GM18517 (cell line): ENCODE data around the gene SIM2.

ENCODE experiments used
- ATAC-seq: cut with Tn5 transposase; IDR thresholded peaks from one replicate; pipeline ENCODE4 v1.9.1; 2021; ENCODE audit warnings: mild to moderate bottlenecking, moderate library complexity; ENCODE audit not compliant: unreplicated experiment

SIM2 gene

GRCh38 chr21:36759348-36760083, 60.6 kb downstream of the SIM2 start:
- no peak for ATAC-seq

DNA sequence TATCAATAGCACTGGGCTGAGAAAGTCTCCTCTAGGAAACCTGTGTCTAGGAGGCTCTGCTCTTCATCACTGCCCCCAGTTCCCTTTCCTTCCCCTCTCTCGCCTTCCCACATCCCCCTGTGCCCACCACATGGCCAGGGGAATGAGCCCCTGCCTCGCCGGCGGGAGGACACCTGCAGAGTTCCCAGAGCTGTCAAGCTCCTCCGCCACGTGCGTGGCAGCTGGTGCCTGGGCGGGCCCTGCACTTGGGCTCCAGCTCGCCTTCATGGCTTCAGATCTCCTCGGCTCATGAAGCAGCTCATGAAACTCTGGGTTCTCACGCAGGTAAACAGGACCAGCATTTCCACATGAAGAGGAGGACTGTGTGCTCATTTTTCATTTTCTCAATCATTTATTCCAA, 62.8 kb downstream of the SIM2 start:
- ATAC-seq, result no peak

DNA sequence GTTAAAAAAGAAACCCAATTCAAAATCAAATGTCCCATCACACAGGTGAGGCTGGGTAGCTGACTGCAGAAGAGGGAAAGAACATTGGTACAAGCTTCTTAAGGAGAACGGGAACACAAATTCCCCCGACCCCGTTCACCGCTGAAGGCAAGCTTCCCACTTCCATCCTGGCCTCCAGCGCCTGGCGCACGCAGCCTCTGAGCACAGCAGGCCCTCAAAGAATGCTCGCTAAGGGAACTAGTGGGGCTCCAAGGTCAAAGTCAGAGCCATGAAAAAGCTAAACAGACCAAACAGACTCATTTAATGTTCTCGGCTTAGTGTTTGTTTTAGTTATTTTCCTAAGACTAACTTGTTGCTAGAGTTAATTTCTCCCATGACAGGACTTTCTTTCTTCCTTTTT, 63.7 kb downstream of the SIM2 start:
- ATAC-seq, result no peak

DNA sequence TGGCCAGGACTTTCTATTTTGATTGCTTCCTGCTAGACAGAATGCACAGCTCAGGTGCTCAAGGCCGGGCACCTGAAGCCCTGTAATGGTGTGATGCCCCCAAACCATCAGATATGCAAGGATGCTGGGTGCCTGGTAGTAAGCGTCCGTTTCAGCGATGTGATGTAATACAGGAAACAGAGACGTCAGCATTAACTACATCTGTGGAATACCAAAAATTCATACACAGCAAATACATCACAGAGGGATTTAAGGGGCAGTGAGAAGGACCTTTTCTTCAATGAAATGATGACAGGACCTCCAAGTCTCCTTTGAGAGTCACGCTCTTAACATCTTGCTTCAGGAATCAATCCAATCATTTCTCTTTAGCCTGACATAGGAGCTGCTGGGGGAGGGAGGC, 64.4 kb downstream of the SIM2 start:
- ATAC-seq, result no peak

DNA sequence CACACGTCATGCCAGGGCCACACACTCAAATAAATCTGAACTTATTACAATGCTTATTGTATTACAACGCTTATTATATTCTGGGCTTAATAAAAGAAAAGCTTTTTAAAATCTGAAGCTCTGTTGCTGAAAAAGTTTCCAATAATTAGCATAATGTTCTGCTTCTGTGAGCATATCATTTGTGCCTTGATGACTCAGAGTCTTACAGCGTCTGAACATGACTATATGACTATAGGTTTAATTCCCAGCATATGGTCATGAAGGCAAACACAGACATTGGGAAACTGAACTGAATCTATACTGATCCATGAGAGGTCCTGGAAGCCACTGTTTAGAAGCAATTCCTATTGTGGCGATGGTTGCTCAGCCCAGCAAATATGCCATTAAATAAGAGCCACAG, 66.3 kb downstream of the SIM2 start:
- ATAC-seq, result no peak

DNA sequence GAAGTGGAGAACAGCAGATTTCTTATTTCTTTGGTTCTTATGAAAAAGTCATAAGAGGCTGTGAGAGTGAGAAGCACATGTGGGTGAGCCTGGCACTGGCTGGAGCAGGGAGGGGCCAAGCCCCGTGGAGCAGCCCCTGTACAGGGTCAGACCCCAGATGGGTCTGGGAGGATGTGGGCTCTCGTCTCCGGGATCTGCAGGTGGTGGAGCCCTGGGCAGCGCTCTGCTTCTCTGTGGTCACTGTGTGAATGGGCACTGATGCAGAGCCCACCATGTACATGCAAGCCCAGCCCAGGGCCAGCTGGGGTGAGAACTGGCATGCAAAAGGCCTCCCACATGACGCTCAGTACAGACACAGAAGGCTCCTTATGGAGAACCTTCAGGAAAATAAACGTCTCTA, 67.6 kb downstream of the SIM2 start:
- no peak for ATAC-seq

DNA sequence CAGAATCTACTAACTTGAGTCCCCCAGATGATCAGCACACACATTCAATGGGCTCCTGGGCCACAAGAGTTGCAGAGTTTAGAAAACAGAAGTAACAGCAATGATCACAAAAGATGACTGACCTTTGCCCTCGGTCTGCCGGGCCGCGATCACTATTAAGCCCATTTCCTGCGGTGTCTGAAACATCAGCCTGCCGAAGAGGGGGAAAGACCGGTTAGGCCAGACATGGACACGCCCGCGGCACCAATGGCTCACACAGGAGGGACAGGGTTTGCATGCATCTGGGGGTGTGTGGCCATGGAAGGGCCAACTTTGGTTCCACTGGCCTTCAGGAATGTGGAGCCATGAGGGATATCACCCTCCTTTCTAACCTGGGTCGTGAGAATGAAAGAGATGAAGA, 68.2 kb downstream of the SIM2 start:
- ATAC-seq, result no peak

DNA sequence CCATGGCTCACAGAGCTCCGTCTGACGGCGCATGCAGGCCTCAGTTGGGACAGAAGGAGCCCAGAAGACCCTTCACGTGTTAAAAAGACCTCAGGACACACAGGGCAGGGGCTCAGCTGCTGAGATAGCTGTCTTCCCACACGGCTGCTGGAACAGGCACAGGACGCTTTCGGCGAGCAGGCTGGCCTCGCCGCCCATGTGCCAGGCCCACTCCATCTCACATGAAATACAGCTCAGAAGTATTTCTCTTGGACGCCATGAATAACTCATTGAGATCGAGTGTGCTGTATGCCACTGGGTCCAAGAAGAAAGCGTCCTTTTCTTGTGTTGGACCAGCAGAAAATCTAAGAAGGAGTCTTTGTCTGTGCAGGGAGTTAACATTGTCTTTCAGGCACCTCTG, 69.6 kb downstream of the SIM2 start:
- no peak for ATAC-seq

GRCh38 chr21:36769051-36769839, 70.3 kb downstream of the SIM2 start:
- ATAC-seq, result no peak

- ATAC-seq, result no peak
These were observed 74.2 kb downstream of the SIM2 start for GRCh38 chr21:36773117-36773516.

GRCh38 chr21:36773995-36774394, 75.1 kb downstream of the SIM2 start:
- ATAC-seq, result no peak

- no peak for ATAC-seq
These were observed 78.2 kb downstream of the SIM2 start for GRCh38 chr21:36776981-36777617.

GRCh38 chr21:36780861-36781260, 81.9 kb downstream of the SIM2 start:
- no peak for ATAC-seq

DNA sequence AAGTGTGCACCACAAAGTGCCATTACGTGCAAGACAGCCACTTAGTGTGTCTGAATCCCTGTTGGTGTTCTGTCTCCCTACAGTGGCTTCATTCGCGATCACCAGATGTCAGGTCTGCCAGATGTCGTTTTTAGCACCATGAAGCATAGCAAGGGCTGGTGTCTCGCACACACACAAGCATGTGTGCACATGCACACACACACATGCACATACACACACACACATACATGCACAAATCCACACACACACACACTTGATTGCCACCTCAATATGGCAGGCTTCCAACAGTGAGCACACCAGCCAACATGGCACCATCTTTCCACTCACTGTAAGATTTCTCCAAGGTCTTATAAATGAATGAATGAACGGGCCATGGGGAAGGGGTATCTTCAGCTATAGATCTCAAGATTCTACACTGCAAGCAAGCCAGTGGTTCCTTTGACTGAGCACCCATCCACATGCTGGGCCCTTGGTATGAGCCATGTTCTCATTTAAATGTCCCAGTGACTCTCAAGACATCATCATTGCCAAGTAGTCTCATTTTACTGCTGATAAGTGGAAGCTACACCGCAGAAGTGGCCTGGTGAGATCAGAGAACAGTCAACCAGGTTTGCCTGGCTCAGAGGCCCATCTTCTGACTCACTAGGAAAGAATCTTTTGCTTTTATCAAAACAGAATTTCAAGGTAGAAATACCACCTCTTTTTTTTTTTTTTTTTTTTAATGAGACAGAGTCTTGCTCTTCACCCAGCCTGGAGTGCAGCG, 84.9 kb downstream of the SIM2 start:
- ATAC-seq, result no peak

DNA sequence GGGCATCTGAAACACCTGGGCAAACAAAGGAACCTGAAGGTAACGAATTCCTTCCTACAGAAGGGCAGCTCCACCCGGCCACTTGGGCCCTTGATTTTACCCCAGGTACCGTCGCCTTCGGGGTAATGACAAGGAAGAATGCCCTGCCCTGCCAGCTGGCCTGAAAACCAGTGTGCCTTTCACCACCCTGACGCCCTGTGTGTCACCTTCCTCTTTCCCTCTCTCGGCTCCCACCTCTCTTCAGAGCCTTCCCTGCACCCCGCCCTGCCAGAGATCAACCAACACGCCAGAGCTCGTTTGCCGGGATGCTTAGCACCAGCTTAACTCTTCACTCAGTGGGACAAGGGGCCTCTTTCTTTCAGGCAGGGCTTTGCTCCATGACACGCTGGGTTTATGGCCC, 86.0 kb downstream of the SIM2 start:
- ATAC-seq, result no peak

DNA sequence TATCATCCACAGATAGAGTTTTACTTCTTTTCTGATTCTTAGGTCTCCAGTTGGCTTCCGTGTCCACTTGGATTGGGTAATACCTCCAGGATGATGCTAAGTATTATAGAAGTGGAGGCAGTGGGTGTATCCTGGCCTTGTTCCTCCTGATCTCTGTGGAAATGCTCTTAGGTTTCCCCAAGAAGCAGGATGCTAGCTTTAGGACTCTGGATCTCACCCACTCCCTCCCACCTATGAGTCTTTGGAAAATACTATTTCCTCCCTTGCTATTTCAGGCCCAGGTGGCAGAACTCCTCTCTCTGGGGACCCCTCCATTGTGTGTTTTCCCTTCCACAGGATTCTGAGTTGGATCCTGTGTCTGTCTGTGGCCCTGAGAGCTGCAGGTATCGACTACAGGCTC, 86.7 kb downstream of the SIM2 start:
- no peak for ATAC-seq

DNA sequence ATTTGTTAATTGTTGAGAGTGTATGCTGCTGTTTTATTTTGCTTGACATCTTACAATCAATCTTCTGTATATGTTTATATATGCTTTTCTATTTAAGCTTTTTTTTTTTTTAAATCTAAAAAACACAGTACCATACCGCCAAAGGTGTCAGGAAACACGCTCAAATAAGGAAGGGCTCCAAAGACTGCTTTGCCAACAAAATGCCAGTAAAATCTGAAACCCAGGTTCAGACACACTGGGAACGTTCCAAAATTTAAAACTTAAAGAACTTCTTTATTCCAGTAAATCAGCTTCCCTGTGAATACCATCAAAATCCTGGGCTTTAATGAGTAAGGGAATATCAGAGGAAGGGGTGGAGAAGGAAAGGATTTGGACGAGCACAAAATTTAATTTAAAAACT, 87.3 kb downstream of the SIM2 start:
- ATAC-seq, result no peak

DNA sequence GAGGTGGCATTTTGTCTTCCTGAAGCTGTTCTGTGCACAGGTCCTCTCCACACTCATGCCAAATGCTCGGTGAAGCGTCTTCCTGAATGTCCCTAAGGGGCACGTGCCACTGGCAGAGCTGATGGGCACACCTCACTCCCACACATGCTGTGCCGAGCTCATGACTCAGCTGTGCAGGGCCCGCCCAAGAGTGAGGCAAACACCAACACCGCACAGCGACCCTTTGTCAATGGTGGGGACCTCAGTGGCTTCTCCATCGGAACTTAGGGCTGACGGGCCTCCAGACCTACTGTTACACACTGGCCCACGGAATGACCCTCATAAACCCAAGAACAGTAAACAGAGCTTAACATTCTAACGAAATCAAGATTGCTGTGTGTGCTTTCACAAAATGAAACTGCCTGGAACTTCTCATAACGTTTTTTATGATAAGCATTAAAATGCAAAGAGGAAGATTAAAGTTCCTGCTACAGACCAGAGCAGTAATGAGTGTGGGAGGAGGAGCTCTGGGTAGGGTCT, 89.3 kb downstream of the SIM2 start:
- no peak for ATAC-seq

DNA sequence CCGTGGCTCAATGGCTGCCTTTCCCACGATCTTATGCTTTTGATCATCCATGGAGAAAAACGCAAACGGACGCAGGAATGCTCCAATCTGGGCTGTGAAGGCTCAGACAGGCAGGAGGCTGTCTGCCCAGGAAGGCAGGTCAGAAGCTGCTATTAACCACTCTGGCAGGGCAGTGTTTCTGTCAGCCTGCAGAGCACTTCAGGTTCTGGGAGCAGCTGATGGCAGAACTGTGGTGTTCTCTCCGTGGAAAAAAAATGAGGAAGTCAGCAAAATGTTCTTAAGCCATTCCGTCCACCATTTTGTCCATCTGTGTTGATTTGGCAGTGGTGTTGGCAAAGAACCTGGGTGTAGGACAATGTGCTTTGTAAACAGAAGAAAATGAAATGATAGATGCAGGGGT, 91.7 kb downstream of the SIM2 start:
- ATAC-seq, result no peak

- no peak for ATAC-seq
These were observed 92.3 kb downstream of the SIM2 start for GRCh38 chr21:36791180-36791579.
